Smooth muscle cell (in vitro differentiated cells): Measurements from ENCODE around the gene ADAMTS8. TPM values are rescaled to one million over a fixed set of nuclear protein-coding genes. Genes with fewer than 3 reads are reported as not detected.
A peak's percentile ranks its signal among the peaks of the same experiment; 100 is the strongest.

ENCODE experiments used
- DNase-seq: peaks from one replicate; lab custom pipeline; 2025; ENCODE audit not compliant: unreplicated experiment; lab: John Stamatoyannopoulos, UW
- H2AFZ ChIP-seq: fragments of 200-600 bp; sonication (generic); 2 replicates; pipeline ENCODE4 v1.6.0; 2016; ENCODE audit warnings: antibody characterized with exemption, low read depth, mild to moderate bottlenecking
- H3F3A ChIP-seq: fragments of 200-600 bp; sonication (generic); 2 replicates; pipeline ENCODE4 v1.6.0; 2017; ENCODE audit warnings: antibody characterized with exemption, low read depth
- H3K27ac ChIP-seq: fragments of 200-600 bp; sonication (generic); 2 replicates; pipeline ENCODE4 v1.5.1; 2016; ENCODE audit warnings: low read depth, mild to moderate bottlenecking
- H3K27me3 ChIP-seq: fragments of 200-600 bp; sonication (generic); 2 replicates; pipeline ENCODE4 v1.6.1; 2016; ENCODE audit warnings: low read depth, mild to moderate bottlenecking
- H3K36me3 ChIP-seq: fragments of 200-600 bp; sonication (generic); 2 replicates; pipeline ENCODE4 v1.5.1; 2016; ENCODE audit warnings: low read depth
- H3K4me1 ChIP-seq: fragments of 200-600 bp; sonication (generic); 2 replicates; pipeline ENCODE4 v1.5.1; 2016; ENCODE audit warnings: low read depth
- H3K4me2 ChIP-seq: fragments of 200-600 bp; sonication (generic); 2 replicates; pipeline ENCODE4 v1.6.0; 2016; ENCODE audit warnings: mild to moderate bottlenecking
- H3K4me3 ChIP-seq: fragments of 200-600 bp; sonication (generic); 2 replicates; pipeline ENCODE4 v1.5.1; 2016; ENCODE audit warnings: mild to moderate bottlenecking
- H3K79me2 ChIP-seq: fragments of 200-600 bp; sonication (generic); 2 replicates; pipeline ENCODE4 v1.6.0; 2016; ENCODE audit warnings: low read depth, mild to moderate bottlenecking
- H3K9ac ChIP-seq: fragments of 200-600 bp; sonication (generic); 2 replicates; pipeline ENCODE4 v1.6.0; 2016; ENCODE audit warnings: low read depth
- H3K9me3 ChIP-seq: fragments of 200-600 bp; sonication (generic); replicated peaks from 2 replicates; pipeline ENCODE4 v1.5.1; 2016; ENCODE audit warnings: low read depth
- H4K20me1 ChIP-seq: fragments of 200-600 bp; sonication (generic); 2 replicates; pipeline ENCODE4 v1.6.0; 2016; ENCODE audit warnings: low read depth
- WGBS: methylation state at CpG from one replicate; pipeline ENCODE4 v1.1.7; 2016; ENCODE audit warnings: low lambda C conversion rate; 5-methylcytosine and 5-hydroxymethylcytosine counted together
- polyA plus RNA-seq: library from polyadenylated mRNA; unstranded; fragments of >200 nt; fragmentation: Nextera tagmentation; extraction: Ambion mirVana; gene quantifications from 2 replicates; pipeline ENCODE4 v1.2.1, GENCODE V29; 2016
- total RNA-seq: library from RNA; depleted of rRNA; stranded (reverse); fragments of >200 nt; gene quantifications from 2 replicates; pipeline ENCODE4 v1.2.3, GENCODE V29; 2014
- TF ChIP-seq, protein P1 (sequence below): fragments of 200-600 bp; sonication (generic); IDR thresholded peaks from 2 replicates; pipeline ENCODE4 v1.5.1; 2017; ENCODE audit warnings: borderline replicate concordance, mild to moderate bottlenecking, antibody characterized with exemption; ENCODE audit not compliant: insufficient read depth, poor library complexity, severe bottlenecking

Gene ADAMTS8
- total and polyA plus RNA-seq, 2 experiments from 2014 or later = not detected

DNA sequence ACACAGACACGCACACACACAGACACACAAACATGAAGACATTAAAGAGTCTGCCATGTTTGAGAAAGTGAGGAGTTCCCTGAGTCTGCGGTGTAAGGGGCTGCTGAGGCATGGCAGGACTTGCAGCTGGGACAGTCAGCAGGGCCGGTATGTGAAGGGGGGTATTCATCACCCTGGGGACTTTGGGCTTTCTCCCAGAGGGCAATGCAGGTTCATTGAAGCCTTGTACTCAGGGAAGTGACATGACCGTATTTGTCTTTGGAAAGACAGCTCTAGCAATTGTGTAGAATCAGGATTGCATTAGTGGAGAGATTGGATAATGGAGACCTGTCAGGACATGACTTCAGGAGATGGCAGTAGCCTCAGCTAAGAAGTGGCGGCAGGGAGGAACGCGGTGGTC is 9.4 kb upstream of the ADAMTS8 start:
- no peaks in the 10 kb centered on the region for H4K20me1 ChIP-seq
- 94% methylated on average over 7 of the region's 7 CpGs for WGBS
- H3K79me2 ChIP-seq = no peaks in the 10 kb centered on the region
- DNase-seq = no peak
- H3K36me3 ChIP-seq = no peaks in the 10 kb centered on the region
- H3F3A ChIP-seq = peaks cover 5% of the 10 kb centered on the region
- H2AFZ ChIP-seq = no peak overlapping the region
- H3K9ac ChIP-seq = no peak overlapping the region
- no peaks in the 10 kb centered on the region for H3K27me3 ChIP-seq
- H3K27ac ChIP-seq = no peak overlapping the region
- TF ChIP-seq, protein P1, sequence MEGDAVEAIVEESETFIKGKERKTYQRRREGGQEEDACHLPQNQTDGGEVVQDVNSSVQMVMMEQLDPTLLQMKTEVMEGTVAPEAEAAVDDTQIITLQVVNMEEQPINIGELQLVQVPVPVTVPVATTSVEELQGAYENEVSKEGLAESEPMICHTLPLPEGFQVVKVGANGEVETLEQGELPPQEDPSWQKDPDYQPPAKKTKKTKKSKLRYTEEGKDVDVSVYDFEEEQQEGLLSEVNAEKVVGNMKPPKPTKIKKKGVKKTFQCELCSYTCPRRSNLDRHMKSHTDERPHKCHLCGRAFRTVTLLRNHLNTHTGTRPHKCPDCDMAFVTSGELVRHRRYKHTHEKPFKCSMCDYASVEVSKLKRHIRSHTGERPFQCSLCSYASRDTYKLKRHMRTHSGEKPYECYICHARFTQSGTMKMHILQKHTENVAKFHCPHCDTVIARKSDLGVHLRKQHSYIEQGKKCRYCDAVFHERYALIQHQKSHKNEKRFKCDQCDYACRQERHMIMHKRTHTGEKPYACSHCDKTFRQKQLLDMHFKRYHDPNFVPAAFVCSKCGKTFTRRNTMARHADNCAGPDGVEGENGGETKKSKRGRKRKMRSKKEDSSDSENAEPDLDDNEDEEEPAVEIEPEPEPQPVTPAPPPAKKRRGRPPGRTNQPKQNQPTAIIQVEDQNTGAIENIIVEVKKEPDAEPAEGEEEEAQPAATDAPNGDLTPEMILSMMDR = no peak
- no peaks in the 10 kb centered on the region for H3K9me3 ChIP-seq
- no peak overlapping the region for H3K4me2 ChIP-seq
- peaks cover 11% of the 10 kb centered on the region for H3K4me1 ChIP-seq
- no peak overlapping the region for H3K4me3 ChIP-seq

DNA sequence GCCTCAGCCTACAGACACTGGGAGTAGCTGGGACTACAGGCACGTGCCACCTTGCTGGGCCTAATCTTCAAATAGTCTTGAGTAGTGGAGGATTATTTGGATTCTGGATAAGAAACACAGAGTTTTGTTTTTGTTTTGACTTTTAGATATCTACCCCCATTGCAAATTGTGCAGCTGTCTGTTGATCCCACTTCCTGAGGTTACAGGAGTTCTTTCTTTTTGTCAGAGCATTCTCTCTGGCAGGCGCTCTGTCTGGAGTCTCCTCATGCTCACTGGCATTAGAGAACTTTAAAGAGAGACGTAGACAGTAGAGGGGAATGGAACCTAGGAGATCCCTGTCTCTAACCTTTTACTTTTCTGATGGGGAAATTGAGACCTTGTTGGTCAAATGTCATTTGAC is 7.8 kb upstream of the ADAMTS8 start:
- H3K4me1 ChIP-seq = peaks cover 11% of the 10 kb centered on the region
- H3K9me3 ChIP-seq = no peaks in the 10 kb centered on the region
- DNase-seq = no peak
- TF ChIP-seq, protein P1 = no peak
- no peaks in the 10 kb centered on the region for H4K20me1 ChIP-seq
- H2AFZ ChIP-seq = peak overlapping the region; percentile 32
- no peaks in the 10 kb centered on the region for H3K79me2 ChIP-seq
- no peak overlapping the region for H3K9ac ChIP-seq
- H3K4me2 ChIP-seq = peak overlapping the region; percentile 93
- no peak overlapping the region for H3K4me3 ChIP-seq
- H3F3A ChIP-seq = peaks cover 5% of the 10 kb centered on the region
- no peaks in the 10 kb centered on the region for H3K27me3 ChIP-seq
- H3K36me3 ChIP-seq = no peaks in the 10 kb centered on the region
- WGBS = 48% methylated on average over 3 of the region's 3 CpGs
- peak overlapping the region; percentile 18 for H3K27ac ChIP-seq

DNA sequence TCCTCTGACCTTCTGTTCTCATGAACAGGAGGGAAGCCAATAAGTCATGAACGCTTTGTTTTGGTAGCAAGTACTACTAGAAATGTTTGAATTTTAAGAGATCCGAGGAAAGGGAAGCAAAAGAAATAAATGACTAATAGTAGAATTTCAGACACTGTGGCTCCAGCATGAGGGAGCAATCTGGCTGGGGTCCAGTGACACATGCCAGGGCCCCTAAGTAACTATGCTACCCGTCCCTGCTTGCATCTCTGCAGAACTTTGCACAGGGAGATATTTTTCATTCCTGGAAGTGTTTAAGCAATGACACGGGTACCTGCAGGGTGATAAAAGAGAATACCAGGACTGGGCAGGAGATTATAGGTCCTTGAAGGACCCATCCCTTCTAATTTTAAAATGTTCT is 7.3 kb upstream of the ADAMTS8 start:
- Histone ChIP-seq H3K27me3 (peaks cover 3% of the 10 kb centered on the region), H3K9me3 (no peaks in the 10 kb centered on the region), H3K4me3 (no peak overlapping the region), H3K79me2 (no peaks in the 10 kb centered on the region), H3K4me2 (peak overlapping the region; percentile 93), H3K27ac (peak overlapping the region; percentile 25), H3F3A (peaks cover 5% of the 10 kb centered on the region), H3K9ac (no peak overlapping the region), H4K20me1 (no peaks in the 10 kb centered on the region), H3K4me1 (peaks cover 11% of the 10 kb centered on the region), H2AFZ (peak overlapping the region; percentile 32), H3K36me3 (no peaks in the 10 kb centered on the region)
- WGBS = 38% methylated on average over 4 of the region's 4 CpGs
- TF ChIP-seq, protein P1 = no peak
- no peak for DNase-seq

DNA sequence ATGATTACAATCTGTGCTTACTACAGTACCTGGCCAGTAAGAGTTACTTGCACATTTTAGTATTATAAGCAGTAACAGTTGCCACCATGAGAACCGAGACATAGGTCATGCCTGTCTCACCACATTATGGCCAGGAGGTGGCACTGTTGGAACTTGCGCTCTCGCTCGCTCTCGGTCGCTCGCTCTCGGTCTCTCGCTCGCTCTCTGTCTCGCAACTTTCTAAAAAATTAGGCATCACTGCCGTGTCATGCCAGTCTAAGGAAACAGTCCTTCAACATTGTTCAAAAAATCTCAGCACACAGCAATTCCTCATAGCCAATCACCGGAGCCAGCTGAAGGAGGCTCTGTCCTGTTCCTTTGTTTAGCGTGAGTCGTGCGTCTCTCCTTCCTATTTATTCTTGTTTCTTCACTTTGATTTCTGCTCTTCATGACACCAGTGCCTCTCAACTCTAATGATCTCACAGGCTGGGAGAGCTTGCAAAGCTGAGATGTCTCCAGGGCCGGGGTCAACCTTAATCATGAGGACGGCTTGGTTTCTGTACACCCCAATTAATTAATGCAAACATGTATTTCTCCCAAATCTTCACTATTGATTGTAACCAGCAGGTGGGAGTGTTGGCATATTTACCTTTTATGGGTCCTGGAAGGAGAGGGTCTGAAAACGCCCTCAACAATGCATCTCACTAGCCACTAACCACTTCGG is 6.3 kb upstream of the ADAMTS8 start:
- DNase-seq = peak; percentile 49
- H3K79me2 ChIP-seq = no peaks in the 10 kb centered on the region

More for the DNA sequence above, 6.3 kb upstream of the ADAMTS8 start:
- Histone ChIP-seq H2AFZ (peak overlapping the region; percentile 99), H3K9ac (peak overlapping the region; percentile 72), H3K4me3 (peak overlapping the region; percentile 72), H3K36me3 (no peaks in the 10 kb centered on the region), H3K27ac (peak overlapping the region; percentile 21), H3K4me1 (peaks cover 11% of the 10 kb centered on the region), H4K20me1 (no peaks in the 10 kb centered on the region), H3F3A (peaks cover 5% of the 10 kb centered on the region), H3K9me3 (no peaks in the 10 kb centered on the region), H3K27me3 (peaks cover 13% of the 10 kb centered on the region), H3K4me2 (peak overlapping the region; percentile 93)
- TF ChIP-seq, protein P1 = peak; percentile 78
- under 1% methylated on average over 20 of the region's 20 CpGs for WGBS
